ENCODE results near the gene HERPUD1. TPM values are rescaled to one million over a fixed set of nuclear protein-coding genes. Genes with fewer than 3 reads are reported as not detected.

HERPUD1 gene
- total and polyA plus RNA-seq, 2 of the 8 experiments (the other 6 are each of a cell fraction or from before 2014, with no cell fraction given), result 23.3 to 34.7 TPM

DNA sequence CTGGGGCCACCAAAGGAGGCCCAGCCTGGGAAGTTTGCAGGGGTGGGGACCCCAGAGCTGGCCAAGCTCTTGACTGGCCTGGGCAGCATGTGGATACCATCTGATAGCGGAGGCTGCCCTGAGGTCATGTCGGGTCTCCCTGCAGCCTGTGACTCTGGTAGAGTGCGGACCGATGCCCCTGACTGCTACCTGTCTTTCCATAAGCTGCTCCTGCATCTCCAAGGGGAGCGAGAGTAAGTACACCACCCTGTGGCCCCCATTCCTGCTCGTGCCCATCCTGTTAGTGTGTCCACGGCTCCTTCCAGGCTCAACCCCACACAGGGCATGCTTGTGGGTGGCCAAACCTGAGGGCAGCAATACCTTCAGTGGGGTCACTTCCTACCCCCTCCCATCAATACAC, 37.8 kb downstream of the HERPUD1 start:
- WGBS, 2 experiments (ENCODE audit: extremely low coverage in 1 of 2, insufficient coverage in 1 of 2, insufficient read length in 1 of 2, insufficient replicate concordance in 2 of 2, low coverage in 1 of 2, low lambda C conversion rate in 2 of 2, missing lambda C conversion rate in 1 of 2), result 89% methylated on average over 7 of the region's 7 CpGs; no CpG with 5 or more reads in 1 of the 2 experiments
- Histone ChIP-seq H3K4me1 (replicated peaks in 1 of 4; ENCODE audit: control insufficient read depth in 3 of 4, insufficient read depth in 4 of 4, low read length in 3 of 4) (no peaks in the 10 kb centered on the region), H3K27ac (ENCODE audit: low read depth, low read length) (no peak overlapping the region), H3K79me2 (ENCODE audit: control insufficient read depth in 1 of 2, insufficient read depth in 2 of 2, low read length in 2 of 2) (no peaks in the 10 kb centered on the region), H3K36me3 (ENCODE audit: control insufficient read depth in 2 of 4, insufficient read depth in 4 of 4, low read length in 3 of 4) (no peaks in the 10 kb centered on the region), H4K8ac (ENCODE audit: extremely low read depth, insufficient read depth, low read length) (no peak overlapping the region), H4K91ac (replicated peaks; ENCODE audit: insufficient read length, low read length) (no peak overlapping the region), H2BK15ac (ENCODE audit: low read length) (no peak overlapping the region), H2BK5ac (ENCODE audit: low read depth, low read length) (no peak overlapping the region), H3K23me2 (ENCODE audit: low read depth, low read length) (no peaks in the 10 kb centered on the region), H3K18ac (ENCODE audit: extremely low read depth, low read length) (no peak overlapping the region), H3K4me2 (ENCODE audit: insufficient read depth in 1 of 2, low read depth in 2 of 2, low read length in 2 of 2) (no peak overlapping the region), H2AFZ (ENCODE audit: low read length) (no peak overlapping the region), H2BK20ac (ENCODE audit: low read length) (no peak overlapping the region), H2BK120ac (replicated peaks; ENCODE audit: low read depth, low read length) (no peak overlapping the region), H4K5ac (ENCODE audit: insufficient read length, low read depth, low read length) (no peak overlapping the region), H3K9me3 (ENCODE audit: insufficient read depth in 2 of 2, low read depth in 1 of 2, low read length in 1 of 2) (no peaks in the 10 kb centered on the region), H3K9ac (replicated peaks in 1 of 4; ENCODE audit: extremely low read depth in 1 of 4, low read depth in 3 of 4, low read length in 3 of 4) (no peak overlapping the region), H3K4ac (replicated peaks; ENCODE audit: insufficient read length, low read depth, low read length) (no peak overlapping the region), H3K4me3 (ENCODE audit: extremely low read depth in 1 of 4, insufficient read depth in 2 of 4, low read depth in 3 of 4, low read length in 4 of 4) (no peak overlapping the region), H2AK5ac (ENCODE audit: low read depth, low read length) (no peak overlapping the region), H4K20me1 (replicated peaks in 1 of 2; ENCODE audit: control insufficient read depth in 1 of 2, insufficient read depth in 2 of 2, low read length in 2 of 2) (no peaks in the 10 kb centered on the region), H2BK12ac (ENCODE audit: low read depth, low read length) (no peak overlapping the region), H3K79me1 (ENCODE audit: low read depth, low read length) (no peaks in the 10 kb centered on the region), H3K23ac (ENCODE audit: insufficient read length) (no peak overlapping the region), H3K14ac (ENCODE audit: insufficient read length) (no peak overlapping the region), H3K56ac (replicated peaks; ENCODE audit: insufficient read length, low read depth, low read length) (no peak overlapping the region), H3K27me3 (replicated peaks in 1 of 4; ENCODE audit: control insufficient read depth in 3 of 4, extremely low read depth in 1 of 4, insufficient read depth in 3 of 4, low read length in 3 of 4) (no peaks in the 10 kb centered on the region; a peak in 2 of 7 replicates)
- no peak for DNase-seq (ENCODE audit: low read depth in 1 of 2, low spot score in 2 of 2)
- CTCF ChIA-PET (ENCODE audit: partially characterized antibody), result interaction anchor here (0.7 to 8.2 kb wide), 6 partner anchors 8 to 86 kb away, joined by 3 to 75 read pairs (median 4); partner anchors contain the start of genes CETP and NLRC5
- POLR2A ChIA-PET (ENCODE audit: partially characterized antibody), result interaction anchor here (1.0 to 1.2 kb wide), 2 partner anchors 107 to 225 kb away, joined by 3 read pairs; no protein-coding TSS in a partner anchor
- no peak for FAIRE-seq
- TF ChIP-seq RNF2 (IDR thresholded peaks at IDR 0.05; ENCODE audit: borderline replicate concordance, low read depth, low read length, missing control alignments, poor library complexity, severe bottlenecking) (no peak), GABPA (IDR thresholded peaks at IDR 0.05; ENCODE audit: borderline replicate concordance, insufficient read depth, low read length) (no peak), MAFK (IDR thresholded peaks at IDR 0.05; ENCODE audit: low read depth, low read length) (no peak), NANOG (IDR thresholded peaks at IDR 0.05; ENCODE audit: insufficient read depth, low read depth, low read length, poor library complexity, severe bottlenecking) (no peak), TAF7 (optimal IDR thresholded peaks at IDR 0.05; ENCODE audit: borderline replicate concordance, low read depth, low read length) (no peak), POU5F1 (IDR thresholded peaks at IDR 0.05; ENCODE audit: low read depth, low read length) (no peak), CHD2 (IDR thresholded peaks at IDR 0.05; ENCODE audit: low read length) (no peak), SAP30 (IDR thresholded peaks at IDR 0.05; ENCODE audit: insufficient read depth, insufficient replicate concordance, low read length) (no peak), CHD1 (IDR thresholded peaks at IDR 0.05; ENCODE audit: low read depth, low read length) (no peak), CTBP2 (IDR thresholded peaks at IDR 0.05; ENCODE audit: borderline replicate concordance, insufficient read depth, insufficient read length, low read length) (no peak), SRF (IDR thresholded peaks at IDR 0.05; ENCODE audit: low read depth, low read length) (no peak), SIX5 (IDR thresholded peaks at IDR 0.05; ENCODE audit: low read depth, low read length) (no peak), EZH2 (IDR thresholded peaks at IDR 0.05; ENCODE audit: low read depth, low read length, severe bottlenecking) (no peak), SIRT6 (IDR thresholded peaks at IDR 0.05; ENCODE audit: low read length) (no peak)
